ENCODE results near the gene LRPAP1.

LRPAP1 gene

DNA sequence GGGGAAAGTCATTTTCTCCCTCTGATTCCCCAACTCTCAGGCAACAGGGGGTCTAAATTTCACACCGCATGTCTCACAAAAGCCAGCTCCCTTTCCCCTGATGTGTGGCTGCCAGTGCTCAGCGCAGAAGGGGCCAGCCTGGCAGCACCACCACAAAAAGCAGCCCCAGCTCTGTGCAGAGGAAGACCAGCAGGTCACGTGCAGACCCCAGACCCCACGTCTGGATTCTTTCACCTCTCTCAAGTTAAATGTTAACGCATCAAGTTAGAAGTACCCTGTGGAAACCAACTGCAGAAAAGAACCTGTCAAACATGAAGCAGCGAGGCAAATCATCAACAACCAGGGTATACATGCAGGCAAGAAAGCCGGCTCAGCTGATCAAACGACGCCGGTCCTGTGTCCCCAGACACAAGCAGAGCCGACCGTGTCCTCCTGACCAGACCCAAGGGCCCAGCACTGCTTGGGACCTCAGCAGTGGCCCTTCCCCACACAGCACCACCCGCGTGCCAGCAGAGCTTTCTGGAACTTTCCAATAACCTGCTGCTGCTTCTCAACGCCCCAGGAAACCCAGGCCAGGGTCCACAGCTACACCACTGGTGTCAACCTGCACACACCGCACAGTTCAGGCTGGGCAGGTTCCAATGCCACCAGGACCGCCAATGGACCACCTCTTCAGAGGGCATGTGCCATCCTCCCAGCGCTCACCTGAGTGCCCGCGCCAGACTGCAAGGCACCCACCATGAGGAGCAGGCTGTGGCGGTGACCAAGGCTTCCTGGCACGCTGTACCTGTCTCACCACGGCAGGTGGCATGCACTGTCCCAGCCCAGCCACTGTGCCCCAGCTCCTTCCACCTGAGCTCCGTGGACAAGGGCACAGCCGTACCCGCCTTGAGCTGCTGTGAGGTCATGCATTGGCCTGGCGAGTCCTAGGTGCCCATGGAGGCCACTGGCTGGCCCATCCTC is 4.0 kb downstream of the LRPAP1 start:
- no peak overlapping the region for H3K27ac Mint-ChIP-seq
- H3K4me3 Mint-ChIP-seq, result no peak overlapping the region
- no peak for ATAC-seq
- peaks cover 50% of the 10 kb centered on the region for H3K4me1 Mint-ChIP-seq
- no peaks in the 10 kb centered on the region for H3K27me3 Mint-ChIP-seq
- peaks cover 22% of the 10 kb centered on the region for H3K36me3 Mint-ChIP-seq
- no peaks in the 10 kb centered on the region for H3K9me3 Mint-ChIP-seq

DNA sequence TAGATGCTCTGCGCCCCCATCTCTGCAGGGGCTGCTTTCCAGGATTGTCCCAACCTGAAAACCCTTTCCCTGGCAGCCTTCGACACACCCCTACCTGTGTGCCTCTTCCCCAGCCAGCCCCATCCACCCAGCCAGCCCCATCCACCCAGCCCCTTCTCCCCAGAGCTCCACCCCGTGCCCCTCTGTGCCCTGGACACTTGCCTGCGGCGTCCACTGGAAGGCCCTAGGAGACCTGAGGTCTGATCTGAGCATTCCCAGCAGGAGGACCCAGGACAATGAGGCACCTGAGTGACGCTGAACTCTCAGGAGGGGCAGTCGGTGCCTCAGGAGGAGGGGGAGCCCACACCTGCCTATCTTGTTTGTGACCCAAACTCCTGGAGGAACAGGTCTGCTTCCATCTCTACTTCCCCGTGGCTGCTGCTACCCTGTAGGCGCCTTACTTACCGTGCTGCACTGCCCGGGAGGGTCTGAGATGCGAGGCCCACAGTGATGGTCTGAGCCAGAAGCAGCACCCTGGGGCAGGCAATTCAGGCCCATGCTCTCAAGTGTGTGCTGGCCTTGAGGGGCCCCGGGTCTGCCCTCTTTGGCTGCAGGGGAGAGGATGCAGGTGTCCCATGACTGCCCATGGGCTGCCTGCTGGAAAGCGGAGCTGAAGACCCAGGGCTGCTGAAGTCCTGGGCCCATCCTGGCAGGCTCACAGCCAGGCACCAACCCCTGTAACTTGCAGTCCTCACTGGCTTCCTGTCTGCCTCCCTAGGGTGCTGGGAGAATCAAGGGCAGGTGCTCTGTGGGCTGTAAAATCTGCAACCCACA is 4.9 kb downstream of the LRPAP1 start:
- H3K27me3 Mint-ChIP-seq, result no peaks in the 10 kb centered on the region
- H3K9me3 Mint-ChIP-seq, result no peaks in the 10 kb centered on the region
- H3K27ac Mint-ChIP-seq, result no peak overlapping the region
- no peak overlapping the region for H3K4me3 Mint-ChIP-seq
- peaks cover 22% of the 10 kb centered on the region for H3K36me3 Mint-ChIP-seq
- no peak for ATAC-seq
- H3K4me1 Mint-ChIP-seq, result peaks cover 50% of the 10 kb centered on the region

DNA sequence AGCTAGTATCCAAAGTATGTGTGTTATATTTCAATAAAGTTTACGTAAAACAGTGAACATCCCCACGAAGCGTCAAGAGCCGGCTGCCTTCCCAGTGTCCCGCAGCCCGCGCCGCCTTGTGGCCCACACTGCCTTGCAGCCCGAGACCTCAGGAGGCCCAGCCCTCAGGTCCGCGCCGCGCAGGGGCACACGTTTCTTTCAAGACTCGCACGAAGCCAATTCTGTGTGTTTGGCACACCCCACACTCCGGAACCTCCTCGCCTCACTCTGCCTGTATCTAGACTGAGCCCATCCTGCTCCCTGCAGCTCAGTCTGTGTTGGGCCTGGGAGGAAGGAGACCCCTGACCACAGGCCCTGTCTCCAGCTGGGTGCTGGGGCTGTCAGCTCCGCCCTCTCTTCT is 5.8 kb downstream of the LRPAP1 start:
- no peak for ATAC-seq
- H3K4me3 Mint-ChIP-seq, result no peak overlapping the region
- no peak overlapping the region for H3K27ac Mint-ChIP-seq
- peaks cover 25% of the 10 kb centered on the region for H3K36me3 Mint-ChIP-seq
- H3K27me3 Mint-ChIP-seq, result no peaks in the 10 kb centered on the region
- H3K4me1 Mint-ChIP-seq, result peaks cover 44% of the 10 kb centered on the region
- H3K9me3 Mint-ChIP-seq, result no peaks in the 10 kb centered on the region

DNA sequence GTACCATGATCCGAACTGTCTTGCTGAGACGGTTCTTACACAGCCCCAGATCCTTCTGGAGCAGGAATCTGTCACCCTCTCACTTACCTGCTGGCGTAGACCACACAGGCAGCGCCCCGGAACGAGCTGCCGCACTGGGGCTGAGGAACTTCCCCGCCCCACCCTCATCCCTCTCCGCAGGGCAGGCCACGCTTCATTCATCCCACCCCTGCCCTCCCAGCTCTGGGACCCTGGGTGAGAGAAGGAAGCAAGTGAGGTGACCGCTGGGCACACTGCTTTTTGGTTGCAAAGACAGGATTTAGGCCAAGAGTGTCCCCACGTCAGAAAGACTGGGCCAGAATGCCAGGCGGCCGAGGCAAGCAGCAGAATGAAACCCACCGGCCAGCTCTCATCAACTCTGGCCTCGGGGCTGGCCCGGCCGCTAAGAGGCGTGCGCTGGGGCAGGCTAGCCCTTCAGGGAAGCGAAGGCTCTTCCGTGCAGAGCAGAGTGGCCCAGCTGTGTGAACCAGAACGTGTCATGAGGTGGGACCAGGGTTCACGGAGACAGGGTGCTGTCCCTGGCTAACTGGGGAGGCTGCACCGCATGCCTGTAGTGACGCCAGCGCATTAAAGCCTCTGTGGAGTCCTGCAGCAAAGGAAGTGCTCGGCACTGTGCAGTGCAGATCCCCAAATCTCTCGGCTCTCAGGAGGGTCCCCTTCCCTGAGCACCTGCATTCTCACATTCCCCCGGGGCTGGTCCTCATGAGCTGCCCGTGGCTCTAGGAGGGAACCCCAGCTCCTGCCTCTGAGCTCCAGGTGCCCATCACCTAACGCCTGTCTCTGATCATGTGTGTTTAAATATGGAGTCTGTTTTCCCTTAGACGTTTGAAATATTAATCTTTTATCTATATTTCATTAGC is 6.4 kb downstream of the LRPAP1 start:
- Mint-ChIP-seq H3K27ac (no peak overlapping the region), H3K36me3 (peaks cover 30% of the 10 kb centered on the region), H3K27me3 (no peaks in the 10 kb centered on the region), H3K4me3 (no peak overlapping the region), H3K4me1 (peaks cover 37% of the 10 kb centered on the region), H3K9me3 (no peaks in the 10 kb centered on the region)
- ATAC-seq, result no peak

DNA sequence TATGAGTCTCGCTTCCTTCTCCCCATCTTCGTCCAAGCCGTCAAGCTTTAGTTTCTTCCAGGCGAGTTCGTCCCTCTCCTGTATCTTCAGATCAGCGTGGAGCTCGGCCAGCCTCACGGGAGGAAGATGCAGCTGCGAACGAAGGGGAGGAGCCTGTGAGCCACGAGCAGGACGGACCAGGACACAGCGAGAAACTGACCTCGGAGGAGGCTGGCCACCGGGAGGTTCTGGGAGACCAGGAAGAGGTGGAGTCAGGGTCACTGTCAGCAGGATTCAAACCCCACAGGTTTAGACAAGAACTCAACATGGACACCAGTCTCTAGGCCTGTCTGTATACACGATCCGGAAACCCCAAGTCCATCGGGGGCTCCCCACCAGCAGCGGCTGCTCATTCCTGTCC is 7.3 kb downstream of the LRPAP1 start:
- ATAC-seq, result no peak
- Mint-ChIP-seq H3K27ac (no peak overlapping the region), H3K4me1 (peaks cover 28% of the 10 kb centered on the region), H3K36me3 (peaks cover 36% of the 10 kb centered on the region), H3K9me3 (no peaks in the 10 kb centered on the region), H3K27me3 (no peaks in the 10 kb centered on the region), H3K4me3 (no peak overlapping the region)

DNA sequence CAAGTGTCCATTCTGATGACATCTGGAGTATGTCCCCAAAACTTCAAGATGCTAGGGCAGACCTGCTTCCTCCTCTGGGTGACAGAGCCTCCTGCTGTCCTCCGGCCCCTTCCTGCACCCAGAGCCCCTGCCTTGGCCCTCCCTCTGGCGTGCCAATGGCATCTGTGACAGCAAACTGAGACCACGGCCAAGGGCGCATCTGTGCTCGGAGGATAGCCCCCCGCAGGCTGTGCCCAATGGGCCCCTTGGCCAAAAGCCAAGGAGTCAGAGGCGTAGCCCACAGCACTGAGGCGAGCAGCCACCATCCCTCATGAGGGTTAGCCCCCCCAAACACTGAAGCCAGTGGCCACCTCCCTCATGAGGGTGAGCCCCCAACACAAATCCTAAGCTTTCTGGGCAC is 7.9 kb downstream of the LRPAP1 start:
- ATAC-seq, result no peak
- no peak overlapping the region for H3K27ac Mint-ChIP-seq
- peaks cover 23% of the 10 kb centered on the region for H3K4me1 Mint-ChIP-seq
- no peaks in the 10 kb centered on the region for H3K9me3 Mint-ChIP-seq
- H3K36me3 Mint-ChIP-seq, result peaks cover 41% of the 10 kb centered on the region
- H3K27me3 Mint-ChIP-seq, result no peaks in the 10 kb centered on the region
- no peak overlapping the region for H3K4me3 Mint-ChIP-seq

DNA sequence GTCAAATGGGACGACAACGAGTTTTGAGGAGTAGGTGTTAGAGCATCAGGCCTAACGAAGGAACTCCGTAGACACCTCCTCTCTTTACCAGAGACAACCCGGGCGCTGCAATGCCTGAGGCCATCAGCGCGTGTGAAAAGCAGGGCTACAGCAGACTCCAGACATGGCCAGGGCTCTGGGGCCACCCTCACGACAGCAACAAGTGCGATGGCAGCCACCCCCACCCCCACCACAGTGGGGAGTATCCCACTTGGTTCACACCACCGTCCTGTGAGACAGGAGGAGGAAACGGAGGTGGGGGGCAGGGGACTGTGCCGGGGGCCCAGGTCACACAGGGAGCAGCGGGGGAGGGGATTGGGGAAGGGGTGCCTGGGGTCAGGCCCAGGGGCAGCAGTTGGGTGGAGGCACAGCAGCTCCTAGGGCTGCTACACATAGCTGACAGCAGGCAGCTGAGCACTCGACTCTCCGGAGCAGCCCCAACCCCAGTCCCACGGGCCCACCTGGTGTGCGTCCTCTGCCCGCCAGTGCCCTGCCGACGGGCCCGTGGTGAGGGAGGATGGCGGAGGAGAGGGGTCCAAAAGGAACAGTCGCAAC is 8.5 kb downstream of the LRPAP1 start:
- H3K4me1 Mint-ChIP-seq, result peaks cover 19% of the 10 kb centered on the region
- no peak overlapping the region for H3K4me3 Mint-ChIP-seq
- no peak overlapping the region for H3K27ac Mint-ChIP-seq
- peaks cover 47% of the 10 kb centered on the region for H3K36me3 Mint-ChIP-seq
- no peak for ATAC-seq
- H3K9me3 Mint-ChIP-seq, result no peaks in the 10 kb centered on the region
- no peaks in the 10 kb centered on the region for H3K27me3 Mint-ChIP-seq

DNA sequence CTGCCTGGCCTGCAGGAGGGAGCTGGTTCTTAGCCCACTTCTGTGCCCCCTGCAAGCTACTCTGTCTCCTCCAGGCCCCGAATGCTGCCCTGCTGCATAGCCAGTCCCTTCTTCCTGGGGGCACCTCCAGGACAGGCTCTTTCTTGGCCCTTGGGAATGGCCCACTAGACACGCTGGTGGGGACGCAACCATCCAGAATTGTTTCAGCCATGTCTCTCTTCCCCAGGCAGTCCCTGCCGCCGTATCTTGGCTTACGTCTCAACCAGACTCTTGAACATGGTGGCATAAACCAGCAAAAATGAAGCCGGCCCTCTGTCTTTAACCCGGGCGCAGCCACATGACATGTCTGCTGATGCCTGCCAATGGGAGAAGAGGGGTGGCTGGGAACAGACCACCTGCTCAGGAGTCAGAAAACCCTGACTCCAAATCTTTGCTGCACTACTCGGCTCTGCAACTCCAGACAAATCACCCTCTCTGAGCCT is 9.0 kb downstream of the LRPAP1 start:
- no peak for ATAC-seq
- H3K36me3 Mint-ChIP-seq, result peaks cover 48% of the 10 kb centered on the region

DNA sequence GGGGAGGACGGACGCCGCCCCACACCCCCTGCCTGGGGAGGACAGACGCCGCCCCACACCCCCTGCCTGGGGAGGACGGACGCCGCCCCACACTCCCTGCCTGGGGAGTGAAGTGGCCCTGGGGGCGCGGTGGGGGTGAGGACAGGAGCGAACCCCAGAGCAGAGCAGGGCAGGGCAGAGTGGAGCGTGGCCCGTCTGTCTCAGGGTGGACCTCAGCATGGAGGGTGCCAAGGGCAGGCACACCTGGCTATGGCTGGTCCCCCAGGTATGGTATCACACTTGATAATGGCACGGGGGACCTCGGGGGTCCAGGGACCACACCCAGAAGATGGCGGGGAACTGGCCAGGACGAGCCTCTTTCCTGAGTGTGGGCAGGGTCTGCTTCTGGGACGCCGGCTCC is 9.6 kb downstream of the LRPAP1 start:
- ATAC-seq, result no peak
- Mint-ChIP-seq H3K27ac (no peak overlapping the region), H3K4me3 (no peak overlapping the region), H3K27me3 (no peaks in the 10 kb centered on the region), H3K4me1 (peaks cover 11% of the 10 kb centered on the region), H3K36me3 (peaks cover 53% of the 10 kb centered on the region), H3K9me3 (no peaks in the 10 kb centered on the region)

More for the DNA sequence above, 9.0 kb downstream of the LRPAP1 start:
- Mint-ChIP-seq H3K4me3 (no peak overlapping the region), H3K9me3 (no peaks in the 10 kb centered on the region), H3K4me1 (peaks cover 16% of the 10 kb centered on the region), H3K27ac (no peak overlapping the region), H3K27me3 (no peaks in the 10 kb centered on the region)

DNA sequence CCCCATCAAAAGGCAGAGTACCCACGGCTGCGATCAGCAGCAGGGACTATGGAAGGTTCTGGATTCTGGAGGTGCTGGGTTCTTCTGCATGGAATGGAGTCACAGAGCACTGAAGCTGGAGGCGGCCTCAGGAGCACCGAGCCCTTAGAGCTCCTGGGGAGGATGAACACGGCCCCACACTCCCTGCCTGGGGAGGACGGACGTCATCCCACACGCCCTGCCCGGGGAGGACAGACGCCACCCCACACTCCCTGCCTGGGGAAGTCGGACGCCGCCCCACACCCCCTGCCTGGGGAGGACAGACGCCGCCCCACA is 9.9 kb downstream of the LRPAP1 start:
- Mint-ChIP-seq H3K4me1 (peaks cover 7% of the 10 kb centered on the region), H3K27ac (no peak overlapping the region), H3K36me3 (peaks cover 57% of the 10 kb centered on the region), H3K4me3 (no peak overlapping the region), H3K27me3 (no peaks in the 10 kb centered on the region), H3K9me3 (no peaks in the 10 kb centered on the region)
- no peak for ATAC-seq

DNA sequence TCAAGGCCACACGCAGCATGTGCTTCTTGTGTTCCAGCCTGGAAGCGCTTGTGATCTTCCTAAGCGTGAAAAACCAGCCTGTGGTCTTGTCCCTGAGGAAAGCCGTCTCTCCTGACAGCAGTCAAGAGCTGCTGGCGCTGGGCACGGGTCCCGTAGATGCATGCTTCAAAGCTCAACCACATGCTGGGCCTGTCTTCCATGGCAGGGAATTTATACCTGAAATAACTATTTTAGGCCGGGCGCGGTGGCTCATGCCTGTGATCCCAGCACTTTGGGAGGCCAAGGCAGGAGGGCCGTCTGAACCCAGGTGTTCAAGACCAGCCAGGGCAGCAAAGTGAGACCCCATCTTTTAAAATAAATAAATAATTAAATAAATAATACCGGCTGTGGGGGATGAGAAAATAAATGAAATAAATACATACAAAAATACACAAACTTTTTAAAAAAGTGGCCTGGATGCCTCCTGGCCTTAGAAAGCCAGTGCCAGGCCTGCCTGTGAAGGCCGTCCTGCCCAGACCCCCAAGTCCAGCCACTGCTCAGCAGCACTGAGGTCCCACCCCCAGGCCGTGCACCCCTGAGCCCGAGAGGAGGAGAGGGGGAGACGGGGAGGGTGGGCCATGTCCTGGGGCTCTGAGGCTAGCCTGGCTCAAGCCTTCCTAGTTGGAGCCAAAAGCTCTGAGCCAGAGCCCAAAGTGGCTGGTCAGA is 10.4 kb downstream of the LRPAP1 start:
- ATAC-seq, result no peak
- Mint-ChIP-seq H3K4me1 (peaks cover 5% of the 10 kb centered on the region), H3K36me3 (peaks cover 59% of the 10 kb centered on the region), H3K9me3 (no peaks in the 10 kb centered on the region), H3K27me3 (no peaks in the 10 kb centered on the region), H3K4me3 (no peak overlapping the region), H3K27ac (no peak overlapping the region)

DNA sequence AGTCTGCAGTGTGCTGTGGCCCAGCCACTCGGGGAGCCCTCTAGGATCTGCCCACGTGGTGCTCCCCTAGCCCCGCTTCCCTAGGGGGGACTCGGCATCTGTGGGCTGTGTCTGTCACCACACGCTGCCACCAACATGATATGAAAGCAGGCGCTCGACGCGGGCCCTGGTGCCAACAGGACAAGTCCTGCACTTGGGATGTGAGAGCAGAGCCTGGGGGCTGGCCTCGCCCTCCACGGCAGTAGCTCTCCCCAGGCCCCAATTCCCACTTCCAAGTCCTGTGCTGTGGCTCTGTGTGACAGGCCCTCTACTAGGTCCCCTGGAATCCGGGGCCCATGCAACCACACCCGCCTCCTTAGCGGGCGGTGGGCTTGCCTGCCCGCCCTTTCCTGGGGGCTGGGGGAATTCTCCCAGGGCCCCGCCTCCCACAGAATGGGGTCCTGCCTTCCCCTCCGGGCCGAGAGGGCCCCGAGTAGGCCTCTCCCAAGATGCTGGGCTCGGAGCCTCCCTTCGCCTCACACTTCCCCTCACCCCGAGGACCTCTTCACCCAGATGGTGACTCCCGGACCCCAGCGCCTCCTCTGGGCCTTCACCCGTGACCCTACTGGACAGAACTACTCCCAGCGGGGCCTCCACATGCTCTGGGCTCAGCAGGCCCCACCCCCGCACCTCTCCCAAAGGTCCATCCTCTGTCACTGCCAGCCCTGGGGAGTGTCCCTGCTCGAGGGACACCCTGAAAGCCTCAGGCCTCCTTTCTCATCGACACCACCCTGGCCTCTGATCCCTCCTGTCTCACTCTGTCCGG is 11.2 kb downstream of the LRPAP1 start:
- Mint-ChIP-seq H3K9me3 (no peaks in the 10 kb centered on the region), H3K36me3 (peaks cover 61% of the 10 kb centered on the region), H3K4me3 (no peak overlapping the region), H3K4me1 (no peaks in the 10 kb centered on the region), H3K27me3 (no peaks in the 10 kb centered on the region), H3K27ac (no peak overlapping the region)
- ATAC-seq, result no peak

DNA sequence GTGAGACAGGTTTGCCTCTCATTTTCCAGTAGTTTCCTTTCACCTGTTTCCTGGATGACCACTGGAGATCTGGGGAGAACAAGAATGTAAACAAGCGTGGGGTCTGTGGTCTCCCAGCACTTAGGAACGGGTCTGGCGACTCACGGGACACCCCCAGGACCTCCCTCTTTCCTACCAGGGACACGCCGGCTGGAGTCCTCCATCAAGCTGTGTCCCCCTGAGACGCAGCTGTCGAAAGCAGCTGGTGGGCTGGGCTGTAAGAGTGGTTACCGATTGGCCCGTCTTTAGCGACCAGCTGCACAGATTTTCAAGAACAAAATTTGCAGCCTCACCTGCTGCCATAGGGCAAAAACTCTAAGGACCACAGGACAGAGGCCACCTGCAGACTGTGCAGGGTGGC is 11.9 kb downstream of the LRPAP1 start:
- ATAC-seq, result no peak
- Mint-ChIP-seq H3K4me1 (no peaks in the 10 kb centered on the region), H3K27ac (no peak overlapping the region), H3K36me3 (peaks cover 68% of the 10 kb centered on the region), H3K9me3 (no peaks in the 10 kb centered on the region), H3K4me3 (no peak overlapping the region), H3K27me3 (no peaks in the 10 kb centered on the region)
